ENCODE data around the gene ROBO1. TPM values are rescaled to one million over a fixed set of nuclear protein-coding genes. Genes with fewer than 3 reads are reported as not detected.

Gene ROBO1
- total RNA-seq, 8 experiments from 2014 or later, result 45.0 to 147 (median 67.8) TPM

GRCh38 chr3:79125313-79125984, 642.3 kb downstream of the ROBO1 start:
- no peak for ATAC-seq (replicated peaks in 6 of 8)
- in situ Hi-C loops (cut with MboI; ENCODE audit: low pct_unique_long_range_greater_than_20kb in 2 of 9, low sequenced_read_pairs in 9 of 9, unreplicated experiment in 9 of 9), result no loop called here
- H3K27ac ChIP-seq, result no peak overlapping the region
- H3K4me1 ChIP-seq (replicated peaks in 1 of 2), result peaks cover 0 to 12% of the 10 kb centered on the region in 2 donors
- WGBS, 10 experiments, result 57 to 94% (median 81%) methylated on average over 1 to 13 of the region's 16 CpGs
- H3K4me3 ChIP-seq, result no peak overlapping the region

GRCh38 chr3:79115458-79115857, 652.3 kb downstream of the ROBO1 start:
- ATAC-seq (replicated peaks in 6 of 8), result no peak
- WGBS, 10 experiments, result 63 to 100% (median 88%) methylated on average over 1 to 4 of the region's 4 CpGs; no CpG with 5 or more reads in 1 of the 10 experiments

GRCh38 chr3:79113876-79114275, 653.9 kb downstream of the ROBO1 start:
- in situ Hi-C loops (cut with MboI; ENCODE audit: low pct_unique_long_range_greater_than_20kb in 2 of 9, low sequenced_read_pairs in 9 of 9, unreplicated experiment in 9 of 9), result no loop called here
- 8 to 75% (median 58%) methylated on average over 1 to 3 of the region's 3 CpGs; no CpG with 5 or more reads in 2 of the 10 experiments for WGBS, 10 experiments
- Histone ChIP-seq H3K4me1 (replicated peaks in 1 of 2) (peaks cover 0 to 22% of the 10 kb centered on the region in 2 donors), H3K27ac (no peak overlapping the region), H3K4me3 (no peak overlapping the region)
- ATAC-seq (replicated peaks in 6 of 8), result peak in 5 of 8 experiments; percentile 32 to 86 (median 72)

More at GRCh38 chr3:79115458-79115857, 652.3 kb downstream of the ROBO1 start:
- in situ Hi-C loops (cut with MboI; ENCODE audit: low pct_unique_long_range_greater_than_20kb in 2 of 9, low sequenced_read_pairs in 9 of 9, unreplicated experiment in 9 of 9), result no loop called here
- H3K4me3 ChIP-seq, result no peak overlapping the region
- H3K4me1 ChIP-seq (replicated peaks in 1 of 2), result peaks cover 0 to 9% of the 10 kb centered on the region in 2 donors
- no peak overlapping the region for H3K27ac ChIP-seq

- Histone ChIP-seq H3K4me3 (no peak overlapping the region), H3K27ac (no peak overlapping the region), H3K4me1 (replicated peaks in 1 of 2) (peaks cover 0 to 27% of the 10 kb centered on the region in 2 donors)
- in situ Hi-C loops (cut with MboI; ENCODE audit: low pct_unique_long_range_greater_than_20kb in 2 of 9, low sequenced_read_pairs in 9 of 9, unreplicated experiment in 9 of 9), result no loop called here
- WGBS, 10 experiments, result 63 to 100% (median 96%) methylated on average over 2 to 3 of the region's 3 CpGs; no CpG with 5 or more reads in 1 of the 10 experiments
- ATAC-seq (replicated peaks in 6 of 8), result no peak
Measured at GRCh38 chr3:79111375-79112052, 656.3 kb downstream of the ROBO1 start.

GRCh38 chr3:79109754-79110153, 658.0 kb downstream of the ROBO1 start:
- in situ Hi-C loops (cut with MboI; ENCODE audit: low pct_unique_long_range_greater_than_20kb in 2 of 9, low sequenced_read_pairs in 9 of 9, unreplicated experiment in 9 of 9), result no loop called here
- H3K4me1 ChIP-seq (replicated peaks in 1 of 2), result peaks cover 0 to 27% of the 10 kb centered on the region in 2 donors
- H3K4me3 ChIP-seq, result no peak overlapping the region
- 80 to 100% (median 92%) methylated on average over 1 to 2 of the region's 2 CpGs; no CpG with 5 or more reads in 2 of the 10 experiments for WGBS, 10 experiments
- H3K27ac ChIP-seq, result no peak overlapping the region
- ATAC-seq (replicated peaks in 6 of 8), result peak in 1 of 8 experiments; percentile 17

GRCh38 chr3:79103307-79103706, 664.5 kb downstream of the ROBO1 start:
- H3K27ac ChIP-seq, result no peak overlapping the region
- 71 to 100% (median 93%) methylated on average over 1 to 5 of the region's 5 CpGs for WGBS, 10 experiments
- H3K4me3 ChIP-seq, result no peak overlapping the region
- in situ Hi-C loops (cut with MboI; ENCODE audit: low pct_unique_long_range_greater_than_20kb in 2 of 9, low sequenced_read_pairs in 9 of 9, unreplicated experiment in 9 of 9), result no loop called here
- peaks cover 2 to 7% of the 10 kb centered on the region in 2 donors for H3K4me1 ChIP-seq (replicated peaks in 1 of 2)
- no peak for ATAC-seq (replicated peaks in 6 of 8)

GRCh38 chr3:79097964-79098660, 669.7 kb downstream of the ROBO1 start:
- 0 to 80% (median 37%) methylated on average over 1 of the region's 1 CpG; no CpG with 5 or more reads in 2 of the 10 experiments for WGBS, 10 experiments
- in situ Hi-C loops (cut with MboI; ENCODE audit: low pct_unique_long_range_greater_than_20kb in 2 of 9, low sequenced_read_pairs in 9 of 9, unreplicated experiment in 9 of 9), result loop anchor here in 2 of 9 experiments (25.0 kb wide), 2 partner anchors 264 to 414 kb away; no protein-coding TSS in a partner anchor
- Histone ChIP-seq H3K4me1 (replicated peaks in 1 of 2) (peaks cover 5 to 7% of the 10 kb centered on the region in 2 donors), H3K4me3 (no peak overlapping the region), H3K27ac (no peak overlapping the region)
- ATAC-seq (replicated peaks in 6 of 8), result peak in 6 of 8 experiments; percentile 19 to 62 (median 28)

- no peak for ATAC-seq (replicated peaks in 6 of 8)
- in situ Hi-C loops (cut with MboI; ENCODE audit: low pct_unique_long_range_greater_than_20kb in 2 of 9, low sequenced_read_pairs in 9 of 9, unreplicated experiment in 9 of 9), result loop anchor here in 2 of 9 experiments (25.0 kb wide), 2 partner anchors 268 to 418 kb away; no protein-coding TSS in a partner anchor
- peaks cover 3 to 5% of the 10 kb centered on the region in 2 donors for H3K4me1 ChIP-seq (replicated peaks in 1 of 2)
- no peak overlapping the region for H3K4me3 ChIP-seq
- H3K27ac ChIP-seq, result no peak overlapping the region
Measured at GRCh38 chr3:79094654-79095053, 673.1 kb downstream of the ROBO1 start.

- in situ Hi-C loops (cut with MboI; ENCODE audit: low pct_unique_long_range_greater_than_20kb in 2 of 9, low sequenced_read_pairs in 9 of 9, unreplicated experiment in 9 of 9), result loop anchor here in 2 of 9 experiments (25.0 kb wide), 2 partner anchors 276 to 426 kb away; no protein-coding TSS in a partner anchor
- peak; percentile 31 to 72 (median 56) for ATAC-seq (replicated peaks in 6 of 8)
- H3K4me1 ChIP-seq (replicated peaks in 1 of 2), result peaks cover 0 to 4% of the 10 kb centered on the region in 2 donors
- no peak overlapping the region for H3K27ac ChIP-seq
- no peak overlapping the region for H3K4me3 ChIP-seq
- 0 to 80% (median 10%) methylated on average over 2 to 6 of the region's 6 CpGs; no CpG with 5 or more reads in 2 of the 10 experiments for WGBS, 10 experiments
Measured at GRCh38 chr3:79086514-79086913, 681.3 kb downstream of the ROBO1 start.

GRCh38 chr3:79085171-79085570, 682.6 kb downstream of the ROBO1 start:
- Histone ChIP-seq H3K4me3 (no peak overlapping the region), H3K27ac (no peak overlapping the region), H3K4me1 (replicated peaks in 1 of 2) (peaks cover 0 to 4% of the 10 kb centered on the region in 2 donors)
- 60 to 100% (median 92%) methylated on average over 1 of the region's 1 CpG; no CpG with 5 or more reads in 1 of the 10 experiments for WGBS, 10 experiments
- no peak for ATAC-seq (replicated peaks in 6 of 8)
- in situ Hi-C loops (cut with MboI; ENCODE audit: low pct_unique_long_range_greater_than_20kb in 2 of 9, low sequenced_read_pairs in 9 of 9, unreplicated experiment in 9 of 9), result loop anchor here in 2 of 9 experiments (25.0 kb wide), 2 partner anchors 277 to 427 kb away; no protein-coding TSS in a partner anchor

GRCh38 chr3:79081335-79081734, 686.5 kb downstream of the ROBO1 start:
- peak in 2 of 8 experiments; percentile 18 to 37 for ATAC-seq (replicated peaks in 6 of 8)
- Histone ChIP-seq H3K27ac (no peak overlapping the region), H3K4me1 (replicated peaks in 1 of 2) (no peaks in the 10 kb centered on the region), H3K4me3 (no peak overlapping the region)
- in situ Hi-C loops (cut with MboI; ENCODE audit: low pct_unique_long_range_greater_than_20kb in 2 of 9, low sequenced_read_pairs in 9 of 9, unreplicated experiment in 9 of 9), result loop anchor here in 2 of 9 experiments (25.0 kb wide), 2 partner anchors 281 to 431 kb away; no protein-coding TSS in a partner anchor
- WGBS, 10 experiments, result 41 to 93% (median 57%) methylated on average over 2 to 5 of the region's 5 CpGs

- no peak overlapping the region for H3K4me3 ChIP-seq
- no peak for ATAC-seq (replicated peaks in 6 of 8)
- H3K4me1 ChIP-seq (replicated peaks in 1 of 2), result peaks cover 0 to 12% of the 10 kb centered on the region in 2 donors
- 50 to 100% (median 92%) methylated on average over 1 of the region's 1 CpG; no CpG with 5 or more reads in 6 of the 10 experiments for WGBS, 10 experiments
- in situ Hi-C loops (cut with MboI; ENCODE audit: low pct_unique_long_range_greater_than_20kb in 2 of 9, low sequenced_read_pairs in 9 of 9, unreplicated experiment in 9 of 9), result loop anchor here in 2 of 9 experiments (25.0 kb wide), 1 partner anchor 288 kb away; no protein-coding TSS in a partner anchor
- no peak overlapping the region for H3K27ac ChIP-seq
Measured at GRCh38 chr3:79074558-79074957, 693.2 kb downstream of the ROBO1 start.
